ENCODE results near the gene TUG1. TPM values are rescaled to one million over a fixed set of nuclear protein-coding genes. Genes with fewer than 3 reads are reported as not detected.

Gene TUG1
- polyA plus RNA-seq, 1 donor from 2014 or later, result 15.9 TPM

GRCh38 chr22:30940685-30941362 is 28.2 kb upstream of the TUG1 start:
- Mint-ChIP-seq H3K4me3 (peak overlapping the region in 2 of 4 donors; percentile 3 to 72), H3K27ac (peak overlapping the region in 1 of 3 donors; percentile 27), H3K9me3 (no peaks in the 10 kb centered on the region), H3K27me3 (no peaks in the 10 kb centered on the region), H3K4me1 (no peaks in the 10 kb centered on the region), H3K36me3 (peaks cover 7% of the 10 kb centered on the region)

DNA sequence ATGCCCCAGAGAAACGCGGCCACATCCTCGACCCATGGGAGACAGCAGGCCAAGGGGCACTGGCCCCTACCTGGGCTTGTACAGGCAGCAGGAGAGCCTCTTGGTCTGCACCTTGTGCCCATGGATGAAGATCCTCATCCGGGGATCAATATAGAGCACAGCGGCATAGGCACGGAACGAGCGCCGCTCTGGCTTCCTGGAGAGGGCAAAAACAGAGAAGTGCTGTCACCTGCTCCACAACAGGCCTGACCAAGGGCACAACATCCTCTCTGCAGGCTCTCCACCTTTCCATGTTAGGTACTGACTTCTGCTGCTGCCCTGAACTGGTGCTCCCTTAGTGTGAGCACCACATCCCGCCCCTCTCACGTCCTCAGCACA is 27.7 kb upstream of the TUG1 start:
- H3K4me1 Mint-ChIP-seq, result no peaks in the 10 kb centered on the region
- H3K27me3 Mint-ChIP-seq, result no peaks in the 10 kb centered on the region
- no peaks in the 10 kb centered on the region for H3K9me3 Mint-ChIP-seq
- H3K4me3 Mint-ChIP-seq, result peak overlapping the region in 1 of 4 donors; percentile 3
- H3K36me3 Mint-ChIP-seq, result peaks cover 9% of the 10 kb centered on the region
- H3K27ac Mint-ChIP-seq, result peak overlapping the region in 1 of 3 donors; percentile 50

DNA sequence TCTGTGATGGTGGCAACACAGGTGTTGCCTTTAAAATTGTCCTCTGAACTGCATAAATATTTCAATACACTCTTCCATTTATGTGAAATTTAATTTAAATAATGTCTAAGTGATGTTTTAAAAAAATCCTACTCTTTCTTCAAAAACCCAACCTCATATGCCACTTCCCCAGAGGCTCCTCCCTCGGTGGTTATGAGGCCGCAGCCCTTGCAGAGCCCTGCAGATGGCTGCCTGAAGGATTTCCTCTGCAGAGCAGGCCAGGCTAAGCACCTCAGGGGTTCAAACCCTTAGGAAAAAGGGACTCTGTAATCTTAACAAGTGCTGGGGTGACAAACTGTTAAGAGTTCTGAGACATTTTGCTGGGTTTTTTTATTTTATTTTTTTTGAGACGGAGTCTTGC is 25.7 kb upstream of the TUG1 start:
- no peaks in the 10 kb centered on the region for H3K4me1 Mint-ChIP-seq
- no peak overlapping the region for H3K4me3 Mint-ChIP-seq
- peaks cover 8% of the 10 kb centered on the region for H3K36me3 Mint-ChIP-seq
- no peaks in the 10 kb centered on the region for H3K27me3 Mint-ChIP-seq
- no peak overlapping the region for H3K27ac Mint-ChIP-seq
- no peaks in the 10 kb centered on the region for H3K9me3 Mint-ChIP-seq

GRCh38 chr22:30944986-30945385 is 24.1 kb upstream of the TUG1 start:
- Mint-ChIP-seq H3K27me3 (no peaks in the 10 kb centered on the region), H3K9me3 (no peaks in the 10 kb centered on the region), H3K36me3 (peaks cover 12% of the 10 kb centered on the region), H3K4me1 (no peaks in the 10 kb centered on the region), H3K4me3 (no peak overlapping the region), H3K27ac (no peak overlapping the region)

- Mint-ChIP-seq H3K9me3 (no peaks in the 10 kb centered on the region), H3K27ac (no peak overlapping the region), H3K4me1 (peaks cover 0 to 2% (median 0%) of the 10 kb centered on the region in 3 donors), H3K36me3 (peaks cover 14% of the 10 kb centered on the region), H3K4me3 (no peak overlapping the region), H3K27me3 (no peaks in the 10 kb centered on the region)
Measured at GRCh38 chr22:30945653-30946052, 23.4 kb upstream of the TUG1 start.

DNA sequence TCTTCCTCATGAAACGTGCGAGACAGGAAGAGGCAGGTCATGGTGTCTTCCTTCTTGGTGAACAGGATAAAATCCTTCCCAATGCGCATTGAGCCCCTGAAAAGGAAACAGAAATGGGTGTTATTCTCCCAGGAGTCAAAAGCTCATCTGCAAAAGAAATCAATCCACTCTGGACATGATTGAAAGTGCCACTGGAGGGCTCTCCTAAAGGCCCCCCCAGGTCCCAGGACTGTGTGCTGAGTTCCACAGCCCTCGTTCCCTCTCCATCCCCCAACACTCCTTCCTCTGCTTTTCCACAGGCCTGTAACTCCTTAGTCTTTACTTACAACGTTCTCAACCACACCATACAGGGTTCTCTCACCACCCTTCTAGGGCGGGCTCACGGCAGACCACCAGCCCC is 22.7 kb upstream of the TUG1 start:
- H3K4me3 Mint-ChIP-seq, result no peak overlapping the region
- peaks cover 14% of the 10 kb centered on the region for H3K36me3 Mint-ChIP-seq
- H3K27ac Mint-ChIP-seq, result peak overlapping the region in 1 of 3 donors; percentile 71
- no peaks in the 10 kb centered on the region for H3K27me3 Mint-ChIP-seq
- peaks cover 0 to 2% (median 0%) of the 10 kb centered on the region in 3 donors for H3K4me1 Mint-ChIP-seq
- no peaks in the 10 kb centered on the region for H3K9me3 Mint-ChIP-seq

DNA sequence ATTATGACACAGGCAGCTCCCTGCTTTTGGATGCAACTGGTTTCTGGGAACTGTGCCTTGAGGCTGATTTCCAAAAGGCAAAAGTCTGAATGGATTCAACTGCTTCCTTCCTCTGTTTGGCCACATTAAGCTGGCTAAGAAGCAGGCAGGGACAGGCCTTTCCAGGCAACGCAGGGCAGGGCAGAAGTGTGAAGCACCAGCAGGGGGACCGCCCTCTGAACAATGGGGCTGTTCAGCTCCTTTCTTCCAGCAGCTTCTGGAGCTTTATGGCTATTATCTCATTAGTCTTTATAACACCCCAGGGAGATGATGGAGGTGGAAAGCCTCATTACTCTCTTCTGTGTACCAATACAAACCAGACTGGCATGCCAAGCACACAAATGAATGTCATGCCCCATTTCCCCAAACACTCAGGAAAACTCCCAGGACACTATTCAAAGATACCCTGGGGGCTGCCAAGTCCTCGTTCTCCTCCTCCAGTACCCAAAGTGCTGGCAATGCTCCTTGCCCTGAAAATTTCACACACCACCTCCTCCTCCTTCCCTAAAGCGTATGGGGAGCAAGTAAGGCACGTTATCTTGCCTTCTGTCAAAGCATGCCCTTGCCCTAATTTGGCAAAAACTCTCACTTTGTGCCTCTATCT is 21.8 kb upstream of the TUG1 start:
- H3K27ac Mint-ChIP-seq, result no peak overlapping the region
- H3K4me1 Mint-ChIP-seq, result peaks cover 0 to 2% (median 0%) of the 10 kb centered on the region in 3 donors
- H3K9me3 Mint-ChIP-seq, result no peaks in the 10 kb centered on the region
- H3K36me3 Mint-ChIP-seq, result peaks cover 13% of the 10 kb centered on the region
- H3K4me3 Mint-ChIP-seq, result no peak overlapping the region
- no peaks in the 10 kb centered on the region for H3K27me3 Mint-ChIP-seq

DNA sequence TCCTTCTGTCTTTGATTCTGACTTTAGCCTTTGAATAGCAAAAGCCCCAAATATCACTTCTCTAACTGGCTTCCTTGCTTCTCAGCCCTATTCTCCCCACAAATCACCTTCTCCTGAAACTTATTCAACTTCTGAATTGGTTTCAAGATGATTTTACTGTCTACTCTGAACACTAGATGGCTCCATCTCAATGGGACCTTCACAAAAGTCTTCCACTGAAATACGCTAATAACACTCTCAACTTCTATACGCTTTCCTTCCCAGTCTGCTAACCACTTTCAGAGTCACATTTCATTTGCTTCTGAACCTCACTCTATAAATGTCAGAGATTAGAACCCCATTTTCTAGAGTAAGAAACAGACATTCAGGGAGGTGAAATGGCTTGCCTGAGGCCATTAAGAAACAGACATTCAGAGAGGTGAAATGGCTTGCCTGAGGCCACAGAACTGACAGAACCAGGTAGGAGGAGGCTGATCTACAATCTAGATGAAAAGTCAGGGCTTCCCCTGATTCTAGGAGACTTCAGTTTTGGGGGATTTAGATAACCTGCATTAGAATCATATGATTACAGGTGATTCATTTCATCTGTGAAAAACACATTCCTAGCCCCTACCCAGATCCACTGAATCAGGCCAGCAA is 21.1 kb upstream of the TUG1 start:
- Mint-ChIP-seq H3K36me3 (peaks cover 13% of the 10 kb centered on the region), H3K4me3 (no peak overlapping the region), H3K4me1 (peaks cover 0 to 2% (median 0%) of the 10 kb centered on the region in 3 donors), H3K27ac (no peak overlapping the region), H3K27me3 (no peaks in the 10 kb centered on the region), H3K9me3 (no peaks in the 10 kb centered on the region)

DNA sequence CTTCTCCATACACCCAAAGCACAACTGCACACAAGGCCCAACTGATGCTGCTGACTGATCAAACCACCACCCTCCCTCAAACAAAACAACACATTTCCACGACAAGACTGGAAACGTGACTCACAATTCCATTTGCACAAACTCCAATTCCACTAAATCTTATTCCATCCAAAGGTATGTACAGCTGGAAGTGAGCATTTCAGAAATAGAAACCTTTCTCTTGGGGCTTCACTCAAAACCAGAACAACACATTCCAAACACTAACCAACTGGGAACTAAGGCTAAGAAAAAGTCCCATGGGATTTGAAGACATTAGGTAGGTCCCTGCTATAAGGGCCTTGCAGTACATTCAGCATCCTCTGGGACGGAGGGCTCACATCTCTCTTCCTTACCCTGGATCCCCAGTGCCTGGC is 20.1 kb upstream of the TUG1 start:
- peak overlapping the region in 1 of 3 donors; percentile 4 for H3K27ac Mint-ChIP-seq
- H3K4me1 Mint-ChIP-seq, result peaks cover 0 to 2% (median 0%) of the 10 kb centered on the region in 3 donors
- no peaks in the 10 kb centered on the region for H3K9me3 Mint-ChIP-seq
- H3K4me3 Mint-ChIP-seq, result no peak overlapping the region
- H3K27me3 Mint-ChIP-seq, result no peaks in the 10 kb centered on the region
- peaks cover 13% of the 10 kb centered on the region for H3K36me3 Mint-ChIP-seq

DNA sequence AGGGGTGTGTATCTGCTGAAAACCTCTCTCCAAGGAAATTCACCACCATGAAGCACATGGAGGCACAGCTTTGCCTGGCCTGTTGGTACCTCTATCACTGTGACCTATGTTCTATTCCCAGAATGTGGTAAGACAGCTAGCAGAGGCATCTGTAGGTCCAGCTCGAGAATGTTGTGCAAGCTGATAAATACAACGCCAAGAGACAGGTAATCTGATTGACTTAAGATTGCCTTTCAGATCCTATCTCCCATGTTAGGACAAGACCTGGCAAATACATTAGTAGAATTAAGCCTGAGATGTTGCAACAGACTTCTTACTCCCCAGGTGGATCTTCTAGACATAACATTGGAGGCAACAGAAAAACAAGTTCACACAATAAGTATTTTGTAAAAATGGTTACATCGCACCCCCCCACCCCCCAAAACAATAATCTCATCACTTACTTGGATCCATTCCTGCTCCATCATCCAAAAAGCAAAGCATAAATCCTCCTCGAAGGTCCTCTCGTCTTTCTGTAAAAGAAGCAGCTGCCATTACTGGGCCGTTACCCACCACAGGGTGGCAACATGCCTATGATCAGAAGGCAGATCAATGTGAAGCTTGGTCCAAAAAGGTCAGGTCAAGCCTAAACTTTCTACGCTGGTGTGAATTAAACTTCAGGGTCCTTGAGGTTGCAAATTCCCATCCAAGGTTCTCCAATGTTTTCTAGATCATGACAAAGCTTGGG is 19.0 kb upstream of the TUG1 start:
- no peaks in the 10 kb centered on the region for H3K9me3 Mint-ChIP-seq
- peaks cover 11% of the 10 kb centered on the region for H3K36me3 Mint-ChIP-seq
- no peak overlapping the region for H3K4me3 Mint-ChIP-seq
- peaks cover 0 to 2% (median 0%) of the 10 kb centered on the region in 3 donors for H3K4me1 Mint-ChIP-seq
- no peak overlapping the region for H3K27ac Mint-ChIP-seq
- H3K27me3 Mint-ChIP-seq, result no peaks in the 10 kb centered on the region

DNA sequence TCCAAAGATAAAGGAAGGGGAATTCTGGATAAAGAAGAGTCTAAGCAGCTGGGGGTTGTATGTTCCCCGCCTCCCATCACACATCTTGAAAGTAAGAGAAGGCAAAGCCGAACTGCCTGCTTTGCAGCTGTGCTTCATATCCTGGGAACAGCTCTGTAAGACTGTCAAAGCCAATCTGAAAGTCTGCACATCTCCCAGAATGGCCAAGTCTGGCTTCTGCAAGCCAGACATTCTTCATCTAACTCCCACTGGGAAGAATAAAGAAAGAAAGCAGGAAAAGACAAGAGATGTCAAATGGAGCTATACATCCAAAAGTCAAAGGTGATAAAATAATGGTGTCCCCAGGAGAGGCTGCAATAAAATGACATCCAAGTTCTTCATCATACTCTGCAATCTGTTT is 15.9 kb upstream of the TUG1 start:
- Mint-ChIP-seq H3K4me1 (peaks cover 0 to 4% (median 0%) of the 10 kb centered on the region in 3 donors), H3K9me3 (no peaks in the 10 kb centered on the region), H3K36me3 (peaks cover 8% of the 10 kb centered on the region), H3K27ac (no peak overlapping the region), H3K4me3 (no peak overlapping the region), H3K27me3 (no peaks in the 10 kb centered on the region)

DNA sequence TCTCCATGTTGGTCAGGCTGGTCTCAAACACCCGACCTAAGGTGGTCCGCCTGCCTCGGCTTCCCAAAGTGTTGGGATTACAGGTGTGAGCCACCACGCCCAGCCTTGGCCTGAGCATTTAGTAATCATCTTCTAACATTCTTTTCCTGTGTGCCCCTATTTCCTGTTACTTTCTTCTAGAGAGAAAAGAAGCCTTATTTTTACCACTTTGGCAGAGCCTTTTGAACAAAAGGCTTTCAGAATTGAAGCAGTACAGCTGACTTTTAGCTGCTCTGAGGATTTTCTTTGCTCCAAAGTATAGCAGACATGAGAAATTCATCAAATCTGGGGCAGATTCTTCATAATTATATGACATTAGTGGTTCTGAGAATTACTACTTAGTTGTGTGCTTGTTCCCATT is 13.9 kb upstream of the TUG1 start:
- Mint-ChIP-seq H3K36me3 (peaks cover 3% of the 10 kb centered on the region), H3K4me3 (no peak overlapping the region), H3K4me1 (peaks cover 0 to 7% (median 7%) of the 10 kb centered on the region in 3 donors), H3K9me3 (no peaks in the 10 kb centered on the region), H3K27me3 (no peaks in the 10 kb centered on the region), H3K27ac (no peak overlapping the region)

DNA sequence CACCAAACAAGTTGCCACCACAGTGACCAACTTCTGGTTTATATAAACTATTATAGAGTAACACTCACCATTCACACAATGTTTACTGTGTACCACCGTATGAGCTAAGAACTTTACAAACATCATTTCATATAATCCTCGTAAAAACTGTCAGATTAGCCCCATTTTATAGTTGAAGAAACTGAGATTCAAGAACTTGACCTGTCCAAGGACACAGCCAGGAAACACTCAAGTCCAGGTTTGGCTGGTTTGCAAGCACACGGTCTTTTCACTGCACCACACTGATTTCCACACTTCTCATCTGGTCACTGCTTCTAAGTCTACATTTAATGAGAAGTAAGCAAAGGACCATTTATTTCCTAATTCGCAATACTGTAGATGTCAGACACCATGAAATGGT is 4.2 kb upstream of the TUG1 start:
- peaks cover 0 to 3% (median 0%) of the 10 kb centered on the region in 3 donors for H3K9me3 Mint-ChIP-seq
- peaks cover 14 to 33% (median 14%) of the 10 kb centered on the region in 3 donors for H3K4me1 Mint-ChIP-seq
- peak overlapping the region in 1 of 3 donors; percentile 58 for H3K27ac Mint-ChIP-seq
- peaks cover 2% of the 10 kb centered on the region for H3K36me3 Mint-ChIP-seq
- H3K27me3 Mint-ChIP-seq, result no peaks in the 10 kb centered on the region
- peak overlapping the region in 2 of 4 donors; percentile 32 to 50 for H3K4me3 Mint-ChIP-seq

DNA sequence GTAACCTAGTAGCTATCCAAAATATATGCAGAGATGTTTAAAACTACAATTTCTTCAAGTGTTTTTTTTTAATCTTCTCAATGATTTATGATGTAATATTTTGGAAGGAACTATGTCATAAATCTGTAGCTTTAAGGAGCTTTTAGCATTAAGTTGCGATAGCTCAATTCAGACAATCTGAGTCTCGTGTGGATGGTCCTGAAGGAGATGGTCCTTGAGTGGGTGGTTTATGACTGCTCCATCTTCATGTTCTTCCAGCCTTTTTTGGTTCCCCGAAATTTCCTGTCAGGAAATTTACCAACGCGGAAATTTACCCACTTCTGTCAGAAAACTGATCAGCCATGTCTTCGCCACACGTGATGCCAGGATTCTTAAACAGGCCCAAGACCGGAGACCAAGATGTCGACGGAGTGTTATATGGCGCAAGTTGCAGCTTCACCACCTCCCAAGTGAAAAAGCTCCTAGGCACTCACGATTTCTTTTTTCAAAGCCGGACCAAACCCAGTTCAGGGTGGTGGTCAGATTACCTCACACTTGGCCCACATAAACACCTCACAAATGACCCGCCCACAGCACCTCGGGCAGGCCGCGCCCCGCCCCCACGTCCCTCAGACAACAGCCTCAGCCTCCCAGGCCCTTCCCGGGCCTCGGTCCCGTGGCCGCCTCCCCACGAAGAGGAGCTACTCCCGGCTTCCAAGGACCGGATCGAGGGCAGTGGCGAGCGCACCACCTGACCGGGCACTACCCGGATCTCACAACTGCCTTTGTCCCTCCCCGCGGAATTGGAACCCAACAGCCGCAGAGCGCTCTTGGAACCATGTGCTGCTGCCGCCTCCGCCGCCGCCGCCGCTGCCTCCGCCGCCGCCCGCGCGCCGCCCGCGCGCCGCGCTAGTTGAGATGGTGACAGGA is 796 bp upstream of the TUG1 start, which contains the start of gene MORC2:
Gene MORC2, minus strand, starts transcription at position 760 of the 909 bp plus-strand sequence. CDS start 885 bp downstream, outside the sequence.
- peaks cover 22% of the 10 kb centered on the region for H3K36me3 Mint-ChIP-seq
- H3K9me3 Mint-ChIP-seq, result peaks cover 10 to 21% (median 13%) of the 10 kb centered on the region in 3 donors
- peak within 1 kb of the TSS; percentile 90 to 99 (median 98) for H3K27ac Mint-ChIP-seq
- H3K27me3 Mint-ChIP-seq, result no peaks in the 10 kb centered on the region
- H3K4me3 Mint-ChIP-seq, result peak within 1 kb of the TSS; percentile 87 to 100 (median 97)
- peaks cover 30 to 61% (median 38%) of the 10 kb centered on the region in 3 donors for H3K4me1 Mint-ChIP-seq
